HG03159 (cell line): Measurements from ENCODE around the gene SOX9.

Experiments used
- ATAC-seq: cut with Tn5 transposase; IDR thresholded peaks from one replicate; pipeline ENCODE4 v1.9.1; 2021; ENCODE audit warnings: mild to moderate bottlenecking, moderate library complexity; ENCODE audit not compliant: unreplicated experiment

The SOX9 gene

GRCh38 chr17:72120642-72121163, at the start of gene SOX9:
Gene SOX9 (plus strand): TSS chr17:72121020. CDS start chr17:72121392, 372 bp downstream.
- peak; percentile 77 for ATAC-seq

- ATAC-seq: no peak
These were observed 49.5 kb upstream of the SOX9 start for GRCh38 chr17:72071330-72071729.

- ATAC-seq: no peak
These were observed 44.7 kb upstream of the SOX9 start for GRCh38 chr17:72075995-72076677.

- ATAC-seq: no peak
These were observed 44.2 kb upstream of the SOX9 start for GRCh38 chr17:72076678-72077030.

- ATAC-seq: no peak
These were observed 43.4 kb upstream of the SOX9 start for GRCh38 chr17:72077326-72077960.

GRCh38 chr17:72079700-72080099, 41.1 kb upstream of the SOX9 start:
- no peak for ATAC-seq

- no peak for ATAC-seq
These were observed 32.9 kb upstream of the SOX9 start for GRCh38 chr17:72087876-72088275.

- ATAC-seq: no peak
These were observed 31.3 kb upstream of the SOX9 start for GRCh38 chr17:72089453-72089987.

GRCh38 chr17:72090108-72090507, 30.7 kb upstream of the SOX9 start:
- ATAC-seq: no peak

- ATAC-seq: no peak
These were observed 28.0 kb upstream of the SOX9 start for GRCh38 chr17:72092710-72093322.

- ATAC-seq: no peak
These were observed 27.1 kb upstream of the SOX9 start for GRCh38 chr17:72093707-72094106.

GRCh38 chr17:72095316-72095715, 25.5 kb upstream of the SOX9 start:
- ATAC-seq: no peak

GRCh38 chr17:72097144-72097543, 23.7 kb upstream of the SOX9 start:
- no peak for ATAC-seq

- ATAC-seq: no peak
These were observed 20.9 kb upstream of the SOX9 start for GRCh38 chr17:72099919-72100318.

GRCh38 chr17:72100470-72100869, 20.4 kb upstream of the SOX9 start:
- no peak for ATAC-seq

GRCh38 chr17:72101526-72101925, 19.3 kb upstream of the SOX9 start:
- no peak for ATAC-seq

GRCh38 chr17:72102366-72102765, 18.5 kb upstream of the SOX9 start:
- ATAC-seq: no peak

GRCh38 chr17:72104164-72104862, 16.5 kb upstream of the SOX9 start:
- no peak for ATAC-seq

GRCh38 chr17:72104863-72105234, 16.0 kb upstream of the SOX9 start:
- no peak for ATAC-seq

GRCh38 chr17:72107100-72107499, 13.7 kb upstream of the SOX9 start:
- ATAC-seq: no peak

GRCh38 chr17:72110231-72110941, 10.4 kb upstream of the SOX9 start:
- no peak for ATAC-seq
